Measurements from ENCODE around the gene ZNF107.
"Not testable (repeated sequence)": the region's sequence is repeated elsewhere in the genome, so short reads cannot be mapped to it uniquely, and the experiment has no call there.

Gene ZNF107

DNA sequence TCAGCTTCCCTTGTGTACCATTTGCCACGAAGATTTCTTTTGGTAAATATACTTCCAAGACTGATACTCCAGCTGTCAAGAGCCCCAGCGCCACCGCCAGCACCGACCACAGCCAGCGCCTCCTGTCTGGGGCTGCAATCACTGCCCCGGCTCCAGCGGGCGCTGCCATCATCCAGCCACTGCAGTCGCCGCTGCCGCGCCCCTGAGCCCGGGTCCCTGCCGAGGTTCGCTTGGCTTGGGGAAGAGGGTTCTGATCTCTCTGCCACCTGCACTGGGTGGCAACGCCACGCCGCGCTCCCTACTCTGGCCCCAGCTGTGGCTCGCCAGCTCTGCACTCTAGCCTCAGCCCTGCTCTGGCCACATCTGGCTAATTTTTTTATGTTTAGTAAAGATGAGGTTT is 70.6 kb downstream of the ZNF107 start:
- DNase-seq (ENCODE audit: low spot score), result no peak

GRCh38 chr7:64738403-64738802 is 72.5 kb downstream of the ZNF107 start:
- not testable (repeated sequence) for DNase-seq (ENCODE audit: low spot score)

DNA sequence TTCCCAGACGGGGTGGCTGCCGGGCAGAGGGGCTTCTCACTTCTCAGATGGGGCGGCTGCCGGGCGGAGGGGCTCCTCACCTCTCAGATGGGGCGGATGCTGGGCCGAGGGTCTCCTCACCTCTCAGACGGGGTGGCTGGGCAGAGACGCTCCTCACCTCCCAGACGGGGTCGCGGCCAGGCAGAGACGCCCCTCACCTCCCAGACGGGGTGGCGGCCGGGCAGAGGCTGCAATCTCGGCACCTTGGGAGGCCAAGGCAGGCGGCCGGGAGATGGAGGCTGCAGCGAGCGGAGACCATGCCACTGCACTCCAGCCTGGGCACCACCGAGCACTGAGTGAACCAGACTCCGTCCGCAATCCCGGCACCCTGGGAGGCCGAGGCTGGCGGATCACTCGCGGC is 73.0 kb downstream of the ZNF107 start:
- DNase-seq (ENCODE audit: low spot score), result not testable (repeated sequence)

GRCh38 chr7:64744680-64745079 is 78.7 kb downstream of the ZNF107 start:
- peak; percentile 13 for DNase-seq (ENCODE audit: low spot score)

- no peak for DNase-seq (ENCODE audit: low spot score)
Measured at GRCh38 chr7:64747802-64748201, 81.9 kb downstream of the ZNF107 start.

- DNase-seq (ENCODE audit: low spot score), result no peak
Measured at GRCh38 chr7:64753032-64753431, 87.1 kb downstream of the ZNF107 start.

GRCh38 chr7:64755865-64756264 is 89.9 kb downstream of the ZNF107 start:
- no peak for DNase-seq (ENCODE audit: low spot score)

- DNase-seq (ENCODE audit: low spot score), result no peak
Measured at GRCh38 chr7:64758151-64758550, 92.2 kb downstream of the ZNF107 start.
